GM21723 (cell line): ENCODE data around the gene RPS15.
"Not testable (repeated sequence)": the region's sequence is repeated elsewhere in the genome, so short reads cannot be mapped to it uniquely, and the experiment has no call there.

ENCODE experiments used
- ATAC-seq: cut with Tn5 transposase; IDR thresholded peaks from one replicate; pipeline ENCODE4 v1.9.1; 2021; ENCODE audit warnings: mild to moderate bottlenecking, moderate library complexity; ENCODE audit not compliant: unreplicated experiment

RPS15 gene

GRCh38 chr19:1418951-1419738 lies 19.1 kb upstream of the RPS15 start:
- ATAC-seq, result no peak

GRCh38 chr19:1420085-1420484 lies 18.1 kb upstream of the RPS15 start:
- ATAC-seq, result not testable (repeated sequence)

GRCh38 chr19:1420590-1420989 lies 17.6 kb upstream of the RPS15 start:
- ATAC-seq, result no peak

- ATAC-seq, result no peak
Observed at GRCh38 chr19:1421218-1421957, 16.8 kb upstream of the RPS15 start.

GRCh38 chr19:1421958-1422305 lies 16.3 kb upstream of the RPS15 start:
- no peak for ATAC-seq

- ATAC-seq, result no peak
Observed at GRCh38 chr19:1422360-1422759, 15.8 kb upstream of the RPS15 start.

- ATAC-seq, result no peak
Observed at GRCh38 chr19:1422943-1423342, 15.3 kb upstream of the RPS15 start.

- ATAC-seq, result no peak
Observed at GRCh38 chr19:1423436-1424191, 14.6 kb upstream of the RPS15 start.

GRCh38 chr19:1424192-1424955 lies 13.8 kb upstream of the RPS15 start:
- ATAC-seq, result no peak

- ATAC-seq, result no peak
Observed at GRCh38 chr19:1425102-1425837, 12.9 kb upstream of the RPS15 start.

GRCh38 chr19:1425902-1426301 lies 12.3 kb upstream of the RPS15 start:
- ATAC-seq, result no peak

GRCh38 chr19:1426736-1427135 lies 11.5 kb upstream of the RPS15 start:
- no peak for ATAC-seq

- no peak for ATAC-seq
Observed at GRCh38 chr19:1427221-1427920, 10.8 kb upstream of the RPS15 start.

- ATAC-seq, result no peak
Observed at GRCh38 chr19:1428738-1429391, 9.3 kb upstream of the RPS15 start.

GRCh38 chr19:1429750-1430149 lies 8.4 kb upstream of the RPS15 start:
- no peak for ATAC-seq

GRCh38 chr19:1430246-1430645 lies 8.0 kb upstream of the RPS15 start:
- ATAC-seq, result no peak

GRCh38 chr19:1431759-1432506 lies 6.3 kb upstream of the RPS15 start:
- no peak for ATAC-seq

GRCh38 chr19:1432507-1432887 lies 5.7 kb upstream of the RPS15 start:
- ATAC-seq, result no peak
